Peyer's patch (tissue), 4 donors: ENCODE results near the gene ARFIP2.

Experiments used
- POLR2A ChIP-seq, 2 donors: fragments of 450-650 bp; IDR thresholded peaks; one replicate each; pipeline ENCODE4 v1.5.1; 2017; ENCODE audit warnings: antibody characterized with exemption in 2 of 2, mild to moderate bottlenecking in 2 of 2, moderate library complexity in 2 of 2
- TF ChIP-seq, protein P1 (sequence below), 6 experiments: fragments of 450-650 bp in 4 of 6; fragments of 200-600 bp in 2 of 6; sonication (generic) in 1 of 6; IDR thresholded peaks; one replicate each; pipeline ENCODE4 v1.5.1; 2017 to 2019; ENCODE audit warnings: antibody characterized with exemption in 6 of 6, mild to moderate bottlenecking in 3 of 6, moderate library complexity in 1 of 6

DNA sequence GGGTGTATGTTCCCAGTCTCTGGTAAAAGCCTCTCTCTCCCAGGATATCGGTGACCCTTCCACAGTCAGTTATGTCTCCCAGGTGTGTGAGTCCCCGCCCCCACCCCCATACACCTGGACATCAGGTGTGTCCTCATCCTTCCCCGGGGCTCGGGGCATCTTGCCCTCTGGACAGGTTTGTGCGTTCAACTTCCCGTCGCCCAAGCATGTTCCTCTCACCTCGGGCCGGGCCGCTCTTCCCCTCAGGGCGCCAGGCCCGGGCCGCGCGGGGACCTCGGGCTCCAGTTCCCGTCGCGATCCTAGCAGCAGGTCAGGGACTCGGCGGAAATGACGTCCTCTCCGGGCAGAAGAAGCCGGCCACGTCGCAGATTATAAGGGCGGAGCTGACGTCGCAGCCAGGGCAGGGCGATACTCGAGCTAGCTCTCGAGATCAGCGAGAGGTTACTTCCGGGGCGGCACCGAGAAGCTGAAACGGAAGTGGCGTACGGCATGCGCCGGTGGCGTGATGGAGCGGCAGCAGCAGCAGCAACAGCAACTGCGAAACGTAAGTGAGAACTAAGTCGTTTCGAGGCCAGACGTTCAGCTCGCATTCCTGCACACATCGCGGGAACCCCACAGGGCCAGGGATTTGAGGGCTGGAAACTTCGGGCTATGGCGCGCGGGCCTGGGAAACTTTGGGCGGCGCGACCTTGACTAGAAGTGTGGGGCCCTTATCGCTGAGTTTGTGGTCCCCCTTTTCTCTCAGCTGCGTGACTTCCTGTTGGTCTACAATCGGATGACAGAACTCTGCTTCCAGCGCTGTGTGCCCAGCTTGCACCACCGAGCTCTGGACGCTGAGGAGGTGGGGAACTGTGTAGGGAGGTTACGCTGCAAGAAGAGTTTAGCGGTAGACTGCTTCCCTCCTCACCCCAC is at the start of gene ARFIP2, which contains the start of gene TIMM10B:
- TF ChIP-seq POLR2A (IDR thresholded peaks at IDR 0.05): peak; percentile 92 to 97
- TF ChIP-seq, protein P1, sequence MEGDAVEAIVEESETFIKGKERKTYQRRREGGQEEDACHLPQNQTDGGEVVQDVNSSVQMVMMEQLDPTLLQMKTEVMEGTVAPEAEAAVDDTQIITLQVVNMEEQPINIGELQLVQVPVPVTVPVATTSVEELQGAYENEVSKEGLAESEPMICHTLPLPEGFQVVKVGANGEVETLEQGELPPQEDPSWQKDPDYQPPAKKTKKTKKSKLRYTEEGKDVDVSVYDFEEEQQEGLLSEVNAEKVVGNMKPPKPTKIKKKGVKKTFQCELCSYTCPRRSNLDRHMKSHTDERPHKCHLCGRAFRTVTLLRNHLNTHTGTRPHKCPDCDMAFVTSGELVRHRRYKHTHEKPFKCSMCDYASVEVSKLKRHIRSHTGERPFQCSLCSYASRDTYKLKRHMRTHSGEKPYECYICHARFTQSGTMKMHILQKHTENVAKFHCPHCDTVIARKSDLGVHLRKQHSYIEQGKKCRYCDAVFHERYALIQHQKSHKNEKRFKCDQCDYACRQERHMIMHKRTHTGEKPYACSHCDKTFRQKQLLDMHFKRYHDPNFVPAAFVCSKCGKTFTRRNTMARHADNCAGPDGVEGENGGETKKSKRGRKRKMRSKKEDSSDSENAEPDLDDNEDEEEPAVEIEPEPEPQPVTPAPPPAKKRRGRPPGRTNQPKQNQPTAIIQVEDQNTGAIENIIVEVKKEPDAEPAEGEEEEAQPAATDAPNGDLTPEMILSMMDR (IDR thresholded peaks at IDR 0.05): no peak
